ENCODE data around the gene BEAN1. TPM values are rescaled to one million over a fixed set of nuclear protein-coding genes. Genes with fewer than 3 reads are reported as not detected.

BEAN1 gene
- total RNA-seq, 1 experiment from 2014 or later = not detected

- Histone ChIP-seq H3K9me3 (ENCODE audit: control insufficient read depth, insufficient read depth, low read depth, low read length) (no peaks in the 10 kb centered on the region), H3K27ac (ENCODE audit: low read length) (no peak overlapping the region), H3K4me1 (ENCODE audit: control insufficient read depth, insufficient read depth, low read length) (no peaks in the 10 kb centered on the region), H3K27me3 (ENCODE audit: control insufficient read depth, insufficient read depth, low read length) (no peaks in the 10 kb centered on the region), H3K4me3 (ENCODE audit: low read depth in 2 of 2, low read length in 2 of 2) (no peak overlapping the region), H3K36me3 (ENCODE audit: control insufficient read depth, insufficient read depth, low read length) (no peaks in the 10 kb centered on the region)
- in situ Hi-C loops (cut with HindIII; ENCODE audit: low pct_unique_long_range_greater_than_20kb, low sequenced_read_pairs) (no loop called here), intact Hi-C loops (cut with micrococcal nuclease; ENCODE audit: unreplicated experiment) (no loop called here)
- ChIA-PET POLR2A (no interaction called here), CTCF (no interaction called here)
- DNase-seq (ENCODE audit: low read depth, low spot score) (no peak), ATAC-seq (no peak)
- no peak for TF ChIP-seq TCF7L2 (IDR thresholded peaks at IDR 0.05; ENCODE audit: low read depth, low read length)
- no TSS peak for BruUV-seq (replicated peaks)
These were observed 46.0 kb downstream of the BEAN1 start for GRCh38 chr16:66473051-66473571.

- no peaks in the 10 kb centered on the region for H3K4me1 ChIP-seq (ENCODE audit: control insufficient read depth, insufficient read depth, low read length)
- no peaks in the 10 kb centered on the region for H3K9me3 ChIP-seq (ENCODE audit: control insufficient read depth, insufficient read depth, low read depth, low read length)
- H3K27ac ChIP-seq (ENCODE audit: low read length) = no peak overlapping the region
- in situ Hi-C loops (cut with HindIII; ENCODE audit: low pct_unique_long_range_greater_than_20kb, low sequenced_read_pairs) (no loop called here), intact Hi-C loops (cut with micrococcal nuclease; ENCODE audit: unreplicated experiment) (no loop called here)
- ATAC-seq (no peak), DNase-seq (ENCODE audit: low read depth, low spot score) (no peak)
- no peaks in the 10 kb centered on the region for H3K27me3 ChIP-seq (ENCODE audit: control insufficient read depth, insufficient read depth, low read length)
- H3K4me3 ChIP-seq (ENCODE audit: low read depth in 2 of 2, low read length in 2 of 2) = no peak overlapping the region
- BruUV-seq (replicated peaks) = no TSS peak
- ChIA-PET POLR2A (no interaction called here), CTCF (interaction anchor here (0.6 to 0.7 kb wide), 2 partner anchors 14 to 17 kb away, joined by 3 read pairs; no protein-coding TSS in a partner anchor)
- TF ChIP-seq CTCF (IDR thresholded peaks at IDR 0.05) = no peak
- no peak for TF ChIP-seq SIN3A (IDR thresholded peaks at IDR 0.05; ENCODE audit: borderline replicate concordance, insufficient read depth, low read depth, low read length)
- TF ChIP-seq REST (IDR thresholded peaks at IDR 0.05; ENCODE audit: insufficient read depth in 1 of 2, low read depth in 2 of 2, low read length in 1 of 2) = no peak
- no peak for TF ChIP-seq POLR2AphosphoS5 (IDR thresholded peaks at IDR 0.05; ENCODE audit: low read depth, low read length)
- no peak for TF ChIP-seq TCF7L2 (IDR thresholded peaks at IDR 0.05; ENCODE audit: low read depth, low read length)
- H3K36me3 ChIP-seq (ENCODE audit: control insufficient read depth, insufficient read depth, low read length) = no peaks in the 10 kb centered on the region
These were observed 46.8 kb downstream of the BEAN1 start for GRCh38 chr16:66473654-66474519.

- H3K27ac ChIP-seq (ENCODE audit: low read length) = no peak overlapping the region
- ChIA-PET POLR2A (no interaction called here), CTCF (interaction anchor here (0.6 to 2.1 kb wide), 3 partner anchors 13 to 68 kb away, joined by 3 to 9 read pairs (median 3); no protein-coding TSS in a partner anchor)
- no peaks in the 10 kb centered on the region for H3K4me1 ChIP-seq (ENCODE audit: control insufficient read depth, insufficient read depth, low read length)
- H3K36me3 ChIP-seq (ENCODE audit: control insufficient read depth, insufficient read depth, low read length) = no peaks in the 10 kb centered on the region
- in situ Hi-C loops (cut with HindIII; ENCODE audit: low pct_unique_long_range_greater_than_20kb, low sequenced_read_pairs) = no loop called here
- BruUV-seq (replicated peaks) = no TSS peak
- no peaks in the 10 kb centered on the region for H3K9me3 ChIP-seq (ENCODE audit: control insufficient read depth, insufficient read depth, low read depth, low read length)
- ATAC-seq (no peak), DNase-seq (ENCODE audit: low read depth, low spot score) (no peak)
- intact Hi-C loops (cut with micrococcal nuclease; ENCODE audit: unreplicated experiment) = no loop called here
- no peaks in the 10 kb centered on the region for H3K27me3 ChIP-seq (ENCODE audit: control insufficient read depth, insufficient read depth, low read length)
- no peak overlapping the region for H3K4me3 ChIP-seq (ENCODE audit: low read depth in 2 of 2, low read length in 2 of 2)
- TF ChIP-seq TCF7L2 (IDR thresholded peaks at IDR 0.05; ENCODE audit: low read depth, low read length) = no peak
- no peak for TF ChIP-seq SIN3A (IDR thresholded peaks at IDR 0.05; ENCODE audit: borderline replicate concordance, insufficient read depth, low read depth, low read length)
- TF ChIP-seq REST (IDR thresholded peaks at IDR 0.05; ENCODE audit: insufficient read depth in 1 of 2, low read depth in 2 of 2, low read length in 1 of 2) = no peak
- no peak for TF ChIP-seq POLR2AphosphoS5 (IDR thresholded peaks at IDR 0.05; ENCODE audit: low read depth, low read length)
- TF ChIP-seq CTCF (IDR thresholded peaks at IDR 0.05) = no peak
These were observed 47.7 kb downstream of the BEAN1 start for GRCh38 chr16:66474750-66475199.

All from Panc1 (cell line).